Kasumi-1 (cell line): ENCODE results near the gene NCF1.
"Not testable (repeated sequence)": the region's sequence is repeated elsewhere in the genome, so short reads cannot be mapped to it uniquely, and the experiment has no call there.

Source experiments
- DNase-seq, 2 experiments: peaks; one replicate each; lab custom pipeline; 2025; lab: John Stamatoyannopoulos, UW

Gene NCF1

DNA sequence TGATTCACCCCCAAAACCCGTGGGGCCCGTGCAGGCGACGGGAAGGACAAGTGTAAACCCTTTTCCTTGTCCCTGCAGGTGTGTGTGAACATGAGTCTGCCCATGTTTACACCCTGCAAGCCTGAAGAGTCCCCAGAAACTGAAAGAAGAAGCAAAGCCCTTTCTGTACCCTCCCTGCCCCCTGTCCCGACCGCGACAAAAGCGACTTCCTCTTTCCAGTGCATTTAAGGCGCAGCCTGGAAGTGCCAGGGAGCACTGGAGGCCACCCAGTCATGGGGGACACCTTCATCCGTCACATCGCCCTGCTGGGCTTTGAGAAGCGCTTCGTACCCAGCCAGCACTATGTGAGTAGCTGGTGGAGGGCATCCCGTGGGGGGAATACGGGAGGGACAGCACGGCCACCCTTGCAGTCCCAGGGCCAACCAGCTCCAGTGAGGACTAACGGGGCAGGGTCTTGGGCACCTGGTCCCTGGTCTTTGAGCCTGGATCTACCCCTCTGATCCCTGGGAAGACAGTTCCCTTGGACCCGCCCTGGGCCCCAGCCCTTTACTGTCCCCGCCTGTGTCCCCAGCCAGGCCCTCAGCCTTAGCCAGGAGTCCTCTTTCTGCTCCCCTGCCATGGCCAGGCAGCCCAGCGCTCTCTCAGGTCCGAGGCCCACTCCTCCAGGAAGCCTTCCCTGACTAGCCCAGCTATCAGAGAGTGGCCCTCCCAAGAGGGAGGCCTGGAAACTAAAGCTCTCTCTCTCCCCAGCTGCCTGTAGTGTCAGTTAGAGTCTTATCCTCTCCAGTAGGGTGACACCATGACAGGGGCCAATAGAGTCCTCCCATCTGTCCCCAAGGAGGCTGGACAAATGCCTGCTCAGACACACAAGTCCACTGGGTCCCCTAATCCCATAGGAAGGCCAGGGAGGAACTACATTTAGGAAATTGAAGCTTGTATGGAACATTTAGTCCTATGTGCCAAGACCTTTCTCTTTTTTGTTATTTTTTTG lies at the start of gene NCF1:
TSS of gene NCF1 (plus strand) at position 252 of the 991 bp plus-strand sequence. CDS start at position 273, 21 bp downstream.
- DNase-seq: not testable (repeated sequence)

DNA sequence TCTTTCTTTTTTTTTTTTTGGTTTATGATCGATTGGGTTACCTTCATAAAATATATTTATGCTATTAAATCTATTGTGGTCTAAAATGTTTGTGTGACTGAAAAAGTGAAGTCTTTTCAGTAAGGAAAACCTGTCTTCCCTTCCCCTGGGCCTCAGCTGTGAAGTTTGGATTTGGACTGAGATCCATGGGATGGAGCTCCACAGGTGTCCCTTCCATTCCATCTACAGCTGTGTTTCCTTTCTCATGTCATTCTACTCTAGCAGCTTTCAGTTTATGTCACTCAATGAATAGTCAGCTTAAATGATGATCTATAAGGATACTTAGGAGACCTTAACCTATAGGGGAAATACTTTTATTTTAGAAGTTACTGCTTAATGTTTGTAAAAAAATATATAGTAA lies 48.0 kb upstream of the NCF1 start:
- DNase-seq: no peak

DNA sequence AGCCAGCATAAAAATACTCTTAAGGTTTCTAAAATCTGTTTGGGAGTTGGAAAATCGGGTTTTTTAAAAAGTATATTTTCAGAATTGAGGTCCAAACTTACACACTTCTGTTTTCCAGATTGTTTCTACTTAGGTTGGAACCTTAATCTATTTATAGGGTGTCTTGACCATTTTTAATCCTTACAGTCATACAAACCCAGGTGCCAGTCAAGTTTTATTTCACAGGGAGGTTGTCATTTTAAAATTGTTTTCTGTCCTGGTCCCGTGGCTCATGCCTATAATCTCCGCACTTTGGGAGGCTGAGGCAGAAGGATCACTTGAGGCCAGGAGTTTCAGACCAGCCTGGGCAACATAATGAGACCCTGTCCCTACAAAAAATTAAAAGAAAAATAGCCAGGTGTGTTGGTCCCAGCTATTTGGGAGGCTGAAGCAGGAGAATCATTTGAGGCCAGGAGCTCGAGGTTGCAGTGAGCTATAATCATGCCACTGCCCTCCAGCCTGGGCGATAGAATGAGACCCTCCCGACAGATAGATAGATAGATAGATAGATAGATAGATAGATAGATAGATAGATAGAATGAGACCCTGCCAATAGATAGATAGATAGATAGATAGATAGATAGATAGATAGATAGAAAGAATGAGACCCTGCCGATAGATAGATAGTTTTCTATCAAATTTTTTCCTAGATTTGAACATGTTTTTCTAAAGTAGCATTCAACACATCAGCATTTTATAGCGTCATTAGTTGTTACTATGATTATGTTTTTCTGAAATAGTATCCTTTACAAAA lies 47.3 kb upstream of the NCF1 start:
- no peak for DNase-seq

DNA sequence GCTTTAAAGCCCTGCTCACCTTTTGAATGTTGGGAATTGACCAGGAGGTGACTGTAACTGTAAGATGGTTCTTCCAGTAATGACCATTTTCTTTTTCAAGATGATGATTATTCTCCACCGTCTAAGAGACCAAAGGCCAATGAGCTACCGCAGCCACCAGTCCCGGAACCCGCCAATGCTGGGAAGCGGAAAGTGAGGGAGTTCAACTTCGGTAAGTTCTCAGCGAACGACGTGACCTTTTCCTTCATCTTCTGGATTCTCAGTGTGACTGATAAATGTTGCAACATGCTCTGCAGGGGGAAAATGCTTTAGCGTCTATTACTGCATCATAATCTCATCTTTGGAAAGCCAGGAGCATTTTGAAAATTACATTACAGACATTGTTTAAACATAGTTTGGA lies 45.1 kb upstream of the NCF1 start:
- not testable (repeated sequence) for DNase-seq

DNA sequence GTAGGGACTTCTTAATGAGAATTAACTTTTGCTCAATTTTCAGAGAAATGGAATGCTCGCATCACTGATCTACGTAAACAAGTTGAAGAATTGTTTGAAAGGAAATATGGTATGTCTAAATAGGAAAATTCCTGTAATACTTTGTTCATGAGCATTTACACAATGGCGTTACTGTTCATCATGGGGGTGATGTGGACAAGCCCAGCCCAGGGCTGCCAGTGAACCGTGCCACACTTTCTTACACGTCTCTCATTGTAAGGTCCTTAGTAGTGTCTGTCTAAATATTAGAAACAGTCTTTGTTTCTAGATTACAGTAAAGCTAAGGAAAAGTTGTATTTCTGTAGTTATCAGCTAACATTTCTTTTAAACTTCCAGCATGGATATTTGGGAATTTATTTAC lies 43.6 kb upstream of the NCF1 start:
- DNase-seq: not testable (repeated sequence)

DNA sequence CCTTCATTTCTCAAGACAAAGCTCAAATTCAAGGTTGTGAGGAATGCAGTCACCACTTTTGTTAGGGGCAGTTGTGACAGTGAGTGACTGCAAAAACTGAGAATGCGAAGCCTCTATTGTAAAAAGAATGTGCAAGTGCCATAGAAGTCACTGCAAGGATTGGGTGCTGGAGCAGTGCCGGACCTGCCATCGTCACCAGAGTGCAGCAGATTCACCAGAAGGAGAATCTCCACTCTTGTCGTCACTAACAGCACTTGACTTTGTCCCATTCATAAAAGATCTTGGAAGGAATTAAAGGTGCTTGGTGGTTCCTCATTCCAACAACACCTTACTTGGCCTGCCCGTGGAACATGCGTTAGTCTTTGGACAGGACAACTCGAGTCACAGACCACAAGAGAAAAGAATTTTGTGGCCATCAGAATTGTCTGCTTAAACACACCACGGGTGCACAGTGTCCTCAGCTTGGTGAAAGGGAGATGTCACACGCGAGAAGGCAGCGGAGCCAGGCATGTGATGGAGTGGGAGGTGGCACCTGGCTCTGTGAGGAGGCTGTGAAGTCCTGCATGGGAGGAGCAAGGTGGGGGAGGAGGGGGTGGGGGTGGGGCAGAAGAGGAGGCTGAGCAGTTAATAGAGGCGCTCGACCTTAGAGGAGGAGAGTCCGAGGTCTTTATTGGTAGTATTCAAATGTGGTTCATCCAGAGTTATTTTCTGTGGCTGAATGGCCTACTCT lies 33.7 kb upstream of the NCF1 start:
- DNase-seq: not testable (repeated sequence)

DNA sequence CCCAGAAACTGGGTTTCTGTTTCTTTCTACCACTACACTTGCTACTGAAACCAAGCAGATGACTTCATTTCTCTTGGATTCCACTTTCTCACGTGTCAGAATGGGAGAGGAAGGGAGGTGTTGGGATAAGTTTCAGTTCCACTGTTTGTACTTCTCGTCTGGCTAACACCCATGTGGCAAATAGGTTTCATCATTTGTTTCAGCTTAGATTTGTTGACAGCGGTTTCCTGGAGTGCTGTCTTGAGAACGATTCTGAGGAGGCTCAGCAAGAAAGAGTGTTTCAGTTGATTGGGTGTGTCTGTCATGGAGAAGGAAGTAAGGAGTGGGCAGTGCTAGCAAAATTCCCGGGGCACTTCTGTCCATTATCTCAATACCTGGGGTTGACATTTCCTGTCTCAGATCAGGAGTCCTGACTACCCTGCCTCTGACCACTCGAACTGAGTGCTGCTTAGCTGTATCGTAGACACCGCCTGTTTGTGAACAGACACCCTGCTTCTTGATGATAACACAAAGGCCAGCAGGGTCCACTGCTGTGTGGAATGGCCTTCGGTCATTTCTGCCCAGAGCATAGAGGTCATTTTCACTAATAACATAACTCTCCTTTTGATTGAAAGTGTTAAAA lies 29.8 kb upstream of the NCF1 start:
- DNase-seq: not testable (repeated sequence)

DNA sequence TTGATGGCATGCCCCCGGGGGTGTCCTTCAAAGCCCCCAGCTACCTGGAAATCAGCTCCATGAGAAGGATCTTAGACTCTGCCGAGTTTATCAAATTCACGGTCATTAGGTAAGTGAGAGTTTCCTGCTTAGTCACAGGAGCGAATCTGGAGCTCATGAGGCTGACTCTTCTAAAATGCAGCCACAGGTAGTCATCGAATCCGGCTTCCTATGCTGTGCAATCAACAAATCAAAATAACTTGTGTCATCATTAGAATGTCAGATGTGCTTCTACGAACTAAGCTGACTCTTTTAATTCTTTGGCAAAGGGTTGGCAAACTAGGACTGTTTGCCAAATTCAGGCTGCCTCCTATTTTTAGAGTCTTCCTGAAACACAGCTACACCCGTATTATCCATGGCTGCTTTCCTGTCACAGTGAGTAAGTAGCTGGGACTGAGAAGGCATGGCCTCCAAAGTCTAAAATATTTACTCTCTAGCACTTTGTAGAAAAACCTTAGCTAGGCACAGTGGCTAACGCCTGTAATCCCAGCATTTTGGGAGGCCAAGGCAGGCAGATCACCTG lies 19.8 kb upstream of the NCF1 start:
- not testable (repeated sequence) for DNase-seq

DNA sequence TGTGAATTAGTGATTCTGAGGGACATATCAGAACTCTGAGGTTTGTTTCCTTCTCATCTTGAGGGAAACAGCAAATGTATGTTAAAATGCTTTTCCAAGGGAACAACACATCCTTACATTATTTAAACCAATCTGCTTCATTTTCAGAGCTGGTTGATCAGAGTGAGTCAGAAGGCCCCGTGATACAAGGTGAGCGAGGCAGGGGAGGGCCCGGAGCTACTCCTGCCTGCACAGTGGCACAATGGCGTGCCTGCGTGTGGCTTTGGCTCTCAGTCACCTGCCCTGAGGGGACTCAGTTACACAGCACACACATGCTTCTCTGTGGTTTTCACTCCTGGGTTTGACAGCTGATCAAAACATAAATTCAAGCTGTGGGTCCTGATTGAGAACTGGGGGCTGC lies 17.1 kb upstream of the NCF1 start:
- not testable (repeated sequence) for DNase-seq

DNA sequence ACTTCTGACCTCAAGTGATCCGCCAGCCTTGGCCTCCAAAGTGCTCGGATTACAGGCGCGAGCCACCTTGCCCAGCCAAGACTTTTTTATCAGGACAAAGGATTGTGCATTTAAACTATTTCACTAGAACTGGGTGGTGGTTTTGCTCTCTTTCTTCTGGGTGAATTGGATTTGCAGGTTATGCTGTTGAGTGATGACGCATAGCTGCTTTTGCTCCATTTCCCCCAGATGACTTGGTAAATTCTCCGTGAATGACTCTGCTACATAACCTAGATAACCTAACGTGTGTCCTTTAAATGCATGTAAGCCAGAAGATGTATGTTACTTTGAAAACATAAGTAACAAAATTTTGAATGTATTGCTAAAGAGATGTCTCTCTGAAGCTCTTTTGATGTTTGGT lies 15.5 kb upstream of the NCF1 start:
- DNase-seq: not testable (repeated sequence)

DNA sequence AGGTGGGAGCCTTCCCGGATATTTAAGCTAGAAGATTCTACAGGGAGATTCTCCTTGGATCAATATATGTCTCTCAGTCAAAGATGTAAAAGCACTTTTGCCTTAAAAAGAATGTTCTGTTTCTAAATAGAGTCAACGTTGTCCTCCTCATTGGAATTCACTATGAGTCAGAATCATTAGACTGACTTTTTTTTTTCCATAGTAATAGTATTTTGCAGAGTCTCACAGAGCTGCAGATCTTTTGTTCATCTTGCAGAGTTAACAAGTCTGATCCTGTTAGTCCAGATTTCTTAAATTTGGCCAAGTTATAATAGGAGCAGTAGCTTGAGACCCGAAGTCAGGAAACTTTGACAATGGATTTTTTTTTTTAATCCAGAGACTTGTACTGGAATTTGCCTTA lies 14.8 kb upstream of the NCF1 start:
- DNase-seq: not testable (repeated sequence)

DNA sequence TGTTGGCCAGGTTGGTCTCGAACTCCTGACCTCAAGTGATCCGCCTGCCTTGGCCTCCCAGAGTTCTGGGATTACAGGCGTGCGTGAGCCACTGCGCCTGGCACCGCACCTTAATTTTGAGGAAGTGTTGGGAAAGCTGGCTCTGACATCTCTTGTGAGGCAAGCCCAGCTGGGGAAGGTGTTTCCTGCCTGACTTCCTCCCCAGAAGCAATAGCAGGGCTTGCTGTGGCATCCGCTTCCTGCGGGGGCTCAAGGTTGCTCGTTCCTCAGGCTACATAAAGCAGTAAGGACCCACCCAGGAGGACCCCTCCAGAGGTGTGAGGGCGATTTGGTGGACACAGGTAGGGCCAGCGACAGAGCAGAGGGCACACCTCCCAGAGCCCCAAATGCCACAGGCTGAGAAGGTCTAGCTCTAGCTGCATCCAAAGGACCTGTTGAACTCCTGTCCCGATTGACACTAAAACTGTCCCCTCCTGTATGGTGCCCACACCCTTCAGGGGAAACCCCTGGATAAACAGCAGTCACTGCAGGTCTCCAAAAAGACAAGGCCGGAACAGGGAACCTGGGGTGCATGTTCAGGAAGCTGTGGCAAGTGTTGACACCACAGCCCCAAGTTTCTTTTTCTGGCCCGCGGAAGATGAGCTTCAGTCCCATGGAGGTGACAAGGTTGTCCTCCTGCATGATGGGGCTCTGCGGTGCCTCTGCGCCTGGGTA lies 8.4 kb upstream of the NCF1 start:
- DNase-seq: not testable (repeated sequence)

DNA sequence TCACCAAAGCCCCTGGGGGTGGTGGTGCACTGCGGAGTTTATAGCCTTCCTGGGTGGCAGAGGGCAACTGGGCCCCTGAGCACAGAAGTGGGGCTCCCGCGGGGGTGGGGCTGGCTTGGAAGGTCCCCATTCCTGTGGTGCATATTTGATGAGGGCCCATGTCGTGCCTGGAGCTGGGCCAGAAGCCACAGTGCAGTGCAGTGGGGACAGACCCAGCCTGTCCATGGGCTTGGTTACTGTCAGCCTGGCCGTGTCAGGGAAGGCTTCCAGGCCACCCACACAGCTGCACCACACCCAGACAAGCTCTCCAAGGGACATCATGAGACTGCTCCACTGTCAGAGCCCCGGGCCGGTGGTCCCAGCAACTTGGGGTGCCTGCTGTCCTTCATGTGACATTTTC lies 7.3 kb upstream of the NCF1 start:
- DNase-seq: not testable (repeated sequence)

DNA sequence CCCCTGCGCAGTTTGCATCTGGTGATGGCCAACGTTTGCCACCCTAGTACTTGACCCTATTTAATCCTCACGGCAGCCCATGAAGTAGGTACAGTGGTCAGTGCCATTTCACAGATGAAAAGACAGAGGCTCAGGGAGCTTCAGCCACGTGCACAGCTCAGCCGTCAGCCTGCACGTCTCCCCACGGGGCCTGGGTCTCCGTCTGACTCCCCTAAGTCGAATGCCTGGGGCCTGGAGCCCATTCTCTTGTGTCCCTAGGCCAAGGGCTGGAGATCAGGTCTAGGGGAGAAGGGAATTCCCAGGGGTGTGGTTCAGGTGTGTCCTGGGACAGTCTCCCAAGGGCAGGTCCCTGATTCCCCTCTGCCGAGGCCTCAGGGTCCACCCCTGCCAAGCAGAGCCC lies 6.8 kb upstream of the NCF1 start:
- not testable (repeated sequence) for DNase-seq

DNA sequence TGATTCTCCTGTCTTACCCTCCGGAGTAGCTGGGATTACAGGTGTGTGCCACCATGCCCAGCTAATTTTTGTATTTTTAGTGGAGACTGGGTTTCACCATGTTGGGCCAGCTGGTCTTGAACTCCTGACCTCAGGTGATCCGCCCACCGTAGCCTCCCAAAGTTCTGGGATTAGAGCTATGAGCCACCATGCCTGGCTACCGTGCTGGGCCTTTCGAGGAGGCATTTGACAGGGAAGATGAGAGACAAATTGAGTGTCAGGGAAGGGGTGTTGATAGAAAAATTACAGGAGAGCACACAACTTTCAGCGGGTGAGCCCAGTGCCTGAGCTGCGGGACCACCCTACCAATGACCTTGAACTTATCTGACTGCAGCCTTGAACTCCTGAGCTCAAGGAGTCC lies 3.7 kb upstream of the NCF1 start:
- DNase-seq: not testable (repeated sequence)

DNA sequence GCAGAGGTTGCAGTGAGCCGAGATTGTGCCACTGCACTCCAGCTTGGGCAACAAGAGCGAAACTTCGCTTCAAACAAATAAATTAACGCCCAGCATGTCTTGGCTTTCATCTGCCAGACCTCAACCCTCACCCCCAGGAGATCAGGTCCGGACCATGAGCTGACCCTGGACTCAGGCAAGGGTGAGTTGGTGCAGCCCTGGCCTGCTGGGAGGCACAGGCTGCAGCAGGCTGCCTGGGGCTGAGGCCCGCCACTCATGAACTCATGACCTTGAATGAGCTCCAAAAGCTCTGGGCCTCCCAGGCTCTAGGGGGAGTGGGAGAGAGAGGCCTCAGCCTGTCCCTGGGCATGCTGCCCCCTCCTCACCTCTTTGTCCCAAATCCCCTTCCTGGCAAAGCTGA lies 1.7 kb upstream of the NCF1 start:
- DNase-seq: not testable (repeated sequence)

DNA sequence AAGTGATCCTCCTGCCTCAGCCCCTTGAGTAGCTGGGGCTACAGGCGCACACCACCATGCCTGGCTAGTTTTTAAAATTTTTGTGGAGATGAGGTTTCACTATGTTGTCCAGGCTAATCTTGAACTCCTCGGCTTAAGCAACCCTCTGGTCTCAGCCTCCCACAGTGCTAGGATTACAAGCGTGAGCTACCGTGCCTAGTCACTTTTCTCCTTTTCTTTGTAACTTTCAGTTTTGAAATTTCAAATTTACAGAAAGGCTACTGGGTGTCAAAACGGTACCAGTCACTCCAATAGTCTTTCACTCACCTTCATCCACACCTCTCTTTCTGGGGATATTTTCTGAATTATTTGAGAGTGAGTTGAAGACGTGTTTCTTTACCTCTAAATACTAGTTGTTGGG lies 1.3 kb downstream of the NCF1 start:
- not testable (repeated sequence) for DNase-seq

DNA sequence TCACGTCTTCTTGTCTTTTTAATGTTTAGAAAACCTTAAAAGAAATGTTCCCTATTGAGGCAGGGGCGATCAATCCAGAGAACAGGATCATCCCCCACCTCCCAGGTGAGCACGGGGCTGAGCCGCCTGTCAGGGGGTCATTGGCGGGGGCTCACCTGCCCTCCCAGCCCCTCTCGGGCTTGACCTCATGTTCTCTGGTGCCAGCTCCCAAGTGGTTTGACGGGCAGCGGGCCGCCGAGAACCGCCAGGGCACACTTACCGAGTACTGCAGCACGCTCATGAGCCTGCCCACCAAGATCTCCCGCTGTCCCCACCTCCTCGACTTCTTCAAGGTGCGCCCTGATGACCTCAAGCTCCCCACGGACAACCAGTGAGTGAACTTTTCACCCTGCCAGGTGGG lies 5.2 kb downstream of the NCF1 start:
- not testable (repeated sequence) for DNase-seq

DNA sequence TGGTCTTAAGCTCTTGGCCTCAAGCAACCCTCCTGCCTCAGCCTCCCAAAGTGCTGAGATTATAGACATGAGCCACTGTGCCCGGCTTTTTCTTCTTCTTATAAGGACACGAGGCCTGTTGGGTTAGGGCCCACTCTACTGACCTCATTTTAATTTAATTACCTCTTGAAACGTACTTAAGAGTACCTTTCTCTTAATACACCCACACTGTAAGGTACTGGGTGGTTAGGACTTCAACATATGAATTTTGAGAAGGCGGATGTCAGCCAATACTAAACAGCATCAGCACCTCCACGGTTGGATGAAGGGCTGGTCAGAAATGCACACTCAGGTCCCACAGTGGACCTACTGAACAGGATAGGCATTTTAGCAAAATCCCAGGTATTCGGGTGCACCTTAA lies 7.9 kb downstream of the NCF1 start:
- DNase-seq: not testable (repeated sequence)

DNA sequence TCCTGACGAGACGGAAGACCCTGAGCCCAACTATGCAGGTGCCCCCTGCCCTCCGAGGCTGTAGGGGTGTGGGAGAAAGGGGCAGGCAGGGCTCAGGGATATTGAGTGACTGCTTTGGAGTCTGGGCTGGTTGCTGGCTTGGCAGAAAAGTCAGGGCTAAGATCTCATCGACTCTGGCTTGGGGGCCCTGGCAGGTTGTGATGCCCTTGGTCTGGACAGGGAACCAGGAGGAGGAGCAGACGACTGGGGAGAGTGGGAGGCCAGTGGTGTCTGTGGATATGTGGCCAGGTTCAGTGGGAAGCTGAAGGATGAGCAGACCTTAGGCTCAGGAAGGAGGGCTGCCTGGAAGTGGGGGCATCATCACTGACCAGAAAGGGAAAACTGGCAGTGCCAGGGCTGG lies 9.8 kb downstream of the NCF1 start:
- not testable (repeated sequence) for DNase-seq
